A549 (cell line): ENCODE data around the gene ETV1. TPM values are rescaled to one million over a fixed set of nuclear protein-coding genes. Genes with fewer than 3 reads are reported as not detected.

ENCODE experiments used
- ATAC-seq, 2 experiments: fragments of 200-7000 bp in 1 of 2; fragments of >200 bp in 1 of 2; cut with Nextera tagmentation in 1 of 2; cut with Tn5 transposase in 1 of 2; 3 replicates each; pipeline versions ENCODE4 v1.8.0 to v1.9.1; 2018 to 2020; ENCODE audit warnings: mild to moderate bottlenecking in 1 of 2, moderate library complexity in 1 of 2
- CTCF ChIA-PET: fragments of 300-600 bp; sonication (Branson Sonifier 250); formaldehyde crosslinking; extraction: SDS; loops from one replicate; lab custom pipeline; 2021; ENCODE audit warnings: antibody characterized with exemption, inconsistent platforms; lab: Yijun Ruan, JAX
- POLR2A ChIA-PET: fragments of 350-600 bp; formaldehyde crosslinking; extraction: SDS; loops from one replicate; lab custom pipeline; 2021; ENCODE audit warnings: antibody characterized with exemption, inconsistent platforms; lab: Yijun Ruan, JAX
- DNase-seq, 2 experiments: peaks; one replicate each; pipeline versions ENCODE4 v3.0.0 to v3.0.0-alpha.2; 2011 to 2016; ENCODE audit warnings: low read depth in 1 of 2, low spot score in 1 of 2
- FAIRE-seq: peaks from 2 replicates; lab custom pipeline; 2011; peaks lifted over from hg19 to GRCh38; lab: Jason Lieb, UNC
- H3K27ac ChIP-seq, 2 experiments: fragments of >200 bp; sonication (Bioruptor Twin); formaldehyde crosslinking; 3 replicates each; pipeline ENCODE4 v1.5.1; 2016 to 2017
- H3K4me1 ChIP-seq: fragments of >200 bp; sonication (Bioruptor Twin); formaldehyde crosslinking; 3 replicates; pipeline ENCODE4 v1.6.1; 2016
- H3K4me2 ChIP-seq: fragments of >200 bp; sonication (Bioruptor Twin); formaldehyde crosslinking; 3 replicates; pipeline ENCODE4 v1.6.1; 2016
- H3K4me3 ChIP-seq: fragments of >200 bp; sonication (Bioruptor Twin); formaldehyde crosslinking; 3 replicates; pipeline ENCODE4 v1.5.1; 2016
- H3K9me3 ChIP-seq: fragments of >200 bp; sonication (Bioruptor Twin); formaldehyde crosslinking; 3 replicates; pipeline ENCODE4 v1.6.1; 2016
- ATOH8 ChIP-seq: fragments of 250-450 bp; sonication (Bioruptor Pico); IDR thresholded peaks from 2 replicates; pipeline ENCODE4 v1.5.0; 2020; ENCODE audit warnings: low read depth, mild to moderate bottlenecking, moderate library complexity
- CBX2 ChIP-seq: fragments of 200-600 bp; sonication (generic); IDR thresholded peaks from 2 replicates; pipeline ENCODE4 v1.6.1; 2016; ENCODE audit warnings: low read depth, mild to moderate bottlenecking, borderline replicate concordance
- CEBPB ChIP-seq, 2 experiments: fragments of >200 bp in 1 of 2; sonication (Bioruptor Twin) in 1 of 2; formaldehyde crosslinking in 1 of 2; IDR thresholded peaks; 2 replicates each; pipeline ENCODE4 v1.6.1; 2012 to 2016
- CHD2 ChIP-seq: fragments of 150-350 bp; IDR thresholded peaks from 2 replicates; pipeline ENCODE4 v1.6.1; 2014; ENCODE audit warnings: low read length; ENCODE audit not compliant: partially characterized antibody
- CHD4 ChIP-seq: fragments of 200-600 bp; sonication (generic); IDR thresholded peaks from 2 replicates; pipeline ENCODE4 v1.6.1; 2016; ENCODE audit warnings: antibody characterized with exemption, mild to moderate bottlenecking, borderline replicate concordance
- EHF ChIP-seq: fragments of 250-450 bp; sonication (Bioruptor Pico); IDR thresholded peaks from 2 replicates; pipeline ENCODE4 v1.5.0; 2020; ENCODE audit warnings: mild to moderate bottlenecking
- ELK1 ChIP-seq: fragments of 150-350 bp; IDR thresholded peaks from 2 replicates; pipeline ENCODE4 v1.6.1; 2014; ENCODE audit warnings: low read depth, mild to moderate bottlenecking, low read length
- FOSL2 ChIP-seq, 2 experiments: fragments of 450-650 bp in 1 of 2; fragments of >200 bp in 1 of 2; sonication (Bioruptor Twin) in 1 of 2; formaldehyde crosslinking; IDR thresholded peaks; 2 replicates each; pipeline versions ENCODE4 v1.5.0 to v1.6.1; 2016 to 2020; ENCODE audit warnings: mild to moderate bottlenecking in 1 of 2, moderate library complexity in 1 of 2
- GATA3 ChIP-seq: IDR thresholded peaks from 2 replicates; pipeline ENCODE4 v1.6.1; 2012; ENCODE audit warnings: borderline replicate concordance
- HEYL ChIP-seq: fragments of 250-450 bp; sonication (Bioruptor Pico); IDR thresholded peaks from 2 replicates; pipeline ENCODE4 v1.8.0; 2021; ENCODE audit warnings: mild to moderate bottlenecking, moderate library complexity
- HOXA7 ChIP-seq: fragments of 250-450 bp; sonication (Bioruptor Pico); IDR thresholded peaks from 2 replicates; pipeline ENCODE4 v1.5.0; 2020; ENCODE audit warnings: mild to moderate bottlenecking, moderate library complexity
- HOXB13 ChIP-seq: fragments of 250-450 bp; sonication (Bioruptor Pico); IDR thresholded peaks from 2 replicates; pipeline ENCODE4 v1.5.0; 2020; ENCODE audit warnings: low read depth, mild to moderate bottlenecking, moderate library complexity
- HOXB5 ChIP-seq: fragments of 250-450 bp; sonication (Bioruptor Pico); IDR thresholded peaks from 2 replicates; pipeline ENCODE4 v1.5.0; 2020; ENCODE audit warnings: mild to moderate bottlenecking, moderate library complexity
- JUN ChIP-seq, 2 experiments: fragments of >200 bp; sonication (Bioruptor Twin); formaldehyde crosslinking; IDR thresholded peaks; 2 replicates in 1 of 2; 3 replicates in 1 of 2; pipeline ENCODE4 v1.6.1; 2016 to 2017
- KDM5A ChIP-seq: fragments of 200-600 bp; sonication (generic); IDR thresholded peaks from 2 replicates; pipeline ENCODE4 v1.6.1; 2016; ENCODE audit warnings: antibody characterized with exemption, mild to moderate bottlenecking
- MAX ChIP-seq: IDR thresholded peaks from 2 replicates; pipeline ENCODE4 v1.6.1; 2012
- NPAS2 ChIP-seq: fragments of 250-450 bp; sonication (Bioruptor Pico); IDR thresholded peaks from 2 replicates; pipeline ENCODE4 v1.8.0; 2022; ENCODE audit warnings: mild to moderate bottlenecking, moderate library complexity, borderline replicate concordance
- PHF8 ChIP-seq: fragments of 200-600 bp; sonication (generic); IDR thresholded peaks from 2 replicates; pipeline ENCODE4 v1.6.1; 2016; ENCODE audit warnings: low read depth, mild to moderate bottlenecking, antibody characterized with exemption, moderate library complexity, borderline replicate concordance
- POLR2A ChIP-seq: IDR thresholded peaks from 2 replicates; pipeline ENCODE4 v1.6.1; 2012; ENCODE audit warnings: mild to moderate bottlenecking, low read length
- RARB ChIP-seq: fragments of 250-450 bp; sonication (Bioruptor Pico); IDR thresholded peaks from 2 replicates; pipeline ENCODE4 v1.8.0; 2021; ENCODE audit warnings: mild to moderate bottlenecking, moderate library complexity
- RFX5 ChIP-seq: fragments of 450-650 bp; IDR thresholded peaks from 2 replicates; pipeline ENCODE4 v1.7.1; 2014; ENCODE audit warnings: antibody characterized with exemption, mild to moderate bottlenecking, moderate library complexity
- RNF2 ChIP-seq: fragments of 200-600 bp; sonication (generic); IDR thresholded peaks from 2 replicates; pipeline ENCODE4 v1.6.1; 2016; ENCODE audit warnings: low read depth, mild to moderate bottlenecking, antibody characterized with exemption, moderate library complexity, borderline replicate concordance
- SMC3 ChIP-seq: fragments of >200 bp; sonication (Bioruptor Twin); formaldehyde crosslinking; IDR thresholded peaks from 3 replicates; pipeline ENCODE4 v1.6.1; 2018; ENCODE audit warnings: inconsistent platforms
- SREBF2 ChIP-seq: fragments of 450-650 bp; IDR thresholded peaks from 2 replicates; pipeline ENCODE4 v1.6.1; 2014; ENCODE audit warnings: mild to moderate bottlenecking, moderate library complexity
- TFCP2L1 ChIP-seq: fragments of 250-450 bp; sonication (Bioruptor Pico); IDR thresholded peaks from 2 replicates; pipeline ENCODE4 v1.5.0; 2021; ENCODE audit warnings: mild to moderate bottlenecking
- USF2 ChIP-seq: fragments of 450-650 bp; IDR thresholded peaks from 2 replicates; pipeline ENCODE4 v1.6.1; 2014; ENCODE audit warnings: antibody characterized with exemption
- WGBS: methylation state at CpG from one replicate; pipeline ENCODE4 v1.1.6; 2017; ENCODE audit errors: missing lambda C conversion rate; 5-methylcytosine and 5-hydroxymethylcytosine counted together
- polyA plus RNA-seq, 4 experiments: library from polyadenylated mRNA; depleted of rRNA in 3 of 4; stranded (reverse); fragments of >200 nt; fragmentation: RNase III in 1 of 4; extraction: RNeasy Plus Mini Kit Qiagen cat#74134 plus additional on column Dnase treatment in 1 of 4; gene quantifications; 2 replicates in 3 of 4; 3 replicates in 1 of 4; pipeline ENCODE4 v1.2.3, GENCODE V29; 2011 to 2017
- TF ChIP-seq, protein P1 (sequence below): fragments of >200 bp; sonication (Bioruptor Twin); formaldehyde crosslinking; IDR thresholded peaks from 3 replicates; pipeline ENCODE4 v1.6.1; 2016
- TF ChIP-seq, protein P2 (sequence below): IDR thresholded peaks from 2 replicates; pipeline ENCODE4 v1.6.1; 2012; ENCODE audit warnings: low read depth, borderline replicate concordance
- TF ChIP-seq, protein P3 (sequence below): fragments of >200 bp; sonication (Bioruptor Twin); formaldehyde crosslinking; IDR thresholded peaks from 2 replicates; pipeline ENCODE4 v1.6.1; 2016
- TF ChIP-seq, protein P4 (sequence below): IDR thresholded peaks from 2 replicates; pipeline ENCODE4 v1.6.1; 2012

Gene ETV1
- polyA plus RNA-seq, 2 of the 4 experiments (the other 2 are of a cell fraction), result 1.3 to 6.2 TPM

- DNase-seq (no peak), ATAC-seq (no peak), FAIRE-seq (no peak)
- TF ChIP-seq CBX2 (no peak), HOXB13 (CRISPR knock-in tag) (no peak), NPAS2 (CRISPR knock-in tag) (no peak), POLR2A (no peak), FOSL2 (IDR thresholded peaks at IDR 0.05) (no peak), FOSL2 (CRISPR knock-in tag; IDR thresholded peaks at IDR 0.05) (no peak), MAX (no peak), TFCP2L1 (CRISPR knock-in tag) (no peak), SMC3 (no peak), JUN (IDR thresholded peaks at IDR 0.05) (no peak), CHD4 (no peak), HOXB5 (CRISPR knock-in tag) (no peak), CHD2 (no peak), KDM5A (no peak)
- TF ChIP-seq, protein P1, sequence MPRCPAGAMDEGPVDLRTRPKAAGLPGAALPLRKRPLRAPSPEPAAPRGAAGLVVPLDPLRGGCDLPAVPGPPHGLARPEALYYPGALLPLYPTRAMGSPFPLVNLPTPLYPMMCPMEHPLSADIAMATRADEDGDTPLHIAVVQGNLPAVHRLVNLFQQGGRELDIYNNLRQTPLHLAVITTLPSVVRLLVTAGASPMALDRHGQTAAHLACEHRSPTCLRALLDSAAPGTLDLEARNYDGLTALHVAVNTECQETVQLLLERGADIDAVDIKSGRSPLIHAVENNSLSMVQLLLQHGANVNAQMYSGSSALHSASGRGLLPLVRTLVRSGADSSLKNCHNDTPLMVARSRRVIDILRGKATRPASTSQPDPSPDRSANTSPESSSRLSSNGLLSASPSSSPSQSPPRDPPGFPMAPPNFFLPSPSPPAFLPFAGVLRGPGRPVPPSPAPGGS, result no peak
- TF ChIP-seq, protein P2, sequence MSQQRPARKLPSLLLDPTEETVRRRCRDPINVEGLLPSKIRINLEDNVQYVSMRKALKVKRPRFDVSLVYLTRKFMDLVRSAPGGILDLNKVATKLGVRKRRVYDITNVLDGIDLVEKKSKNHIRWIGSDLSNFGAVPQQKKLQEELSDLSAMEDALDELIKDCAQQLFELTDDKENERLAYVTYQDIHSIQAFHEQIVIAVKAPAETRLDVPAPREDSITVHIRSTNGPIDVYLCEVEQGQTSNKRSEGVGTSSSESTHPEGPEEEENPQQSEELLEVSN, result no peak
- ChIA-PET CTCF (no interaction called here), POLR2A (no interaction called here)
- Histone ChIP-seq H3K4me2 (no peak overlapping the region), H3K27ac (no peak overlapping the region), H3K4me1 (peaks cover 14% of the 10 kb centered on the region), H3K9me3 (no peaks in the 10 kb centered on the region), H3K4me3 (no peak overlapping the region)
- WGBS, result 88% methylated on average over 2 of the region's 2 CpGs
Observed at GRCh38 chr7:13984831-13985685, 4.4 kb downstream of the ETV1 start.

GRCh38 chr7:13984061-13984460 lies 5.4 kb downstream of the ETV1 start:
- Histone ChIP-seq H3K4me2 (no peak overlapping the region), H3K27ac (no peak overlapping the region), H3K4me3 (no peak overlapping the region), H3K9me3 (no peaks in the 10 kb centered on the region), H3K4me1 (peaks cover 18% of the 10 kb centered on the region)
- ATAC-seq (no peak), DNase-seq (no peak), FAIRE-seq (no peak)
- TF ChIP-seq ATOH8, result no peak
- no peak for TF ChIP-seq HEYL
- no peak for TF ChIP-seq PHF8
- no peak for TF ChIP-seq CEBPB (IDR thresholded peaks at IDR 0.05)
- TF ChIP-seq HOXA7 (CRISPR knock-in tag), result no peak
- TF ChIP-seq, protein P3, sequence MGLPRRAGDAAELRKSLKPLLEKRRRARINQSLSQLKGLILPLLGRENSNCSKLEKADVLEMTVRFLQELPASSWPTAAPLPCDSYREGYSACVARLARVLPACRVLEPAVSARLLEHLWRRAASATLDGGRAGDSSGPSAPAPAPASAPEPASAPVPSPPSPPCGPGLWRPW, result no peak
- no peak for TF ChIP-seq RARB (CRISPR knock-in tag)
- no peak for TF ChIP-seq EHF
- TF ChIP-seq, protein P1, result no peak
- TF ChIP-seq SREBF2, result no peak
- no peak for TF ChIP-seq HOXB5 (CRISPR knock-in tag)
- no peak for TF ChIP-seq NPAS2 (CRISPR knock-in tag)
- no peak for TF ChIP-seq GATA3
- no peak for TF ChIP-seq RNF2
- no peak for TF ChIP-seq HOXB13 (CRISPR knock-in tag)
- TF ChIP-seq, protein P4, sequence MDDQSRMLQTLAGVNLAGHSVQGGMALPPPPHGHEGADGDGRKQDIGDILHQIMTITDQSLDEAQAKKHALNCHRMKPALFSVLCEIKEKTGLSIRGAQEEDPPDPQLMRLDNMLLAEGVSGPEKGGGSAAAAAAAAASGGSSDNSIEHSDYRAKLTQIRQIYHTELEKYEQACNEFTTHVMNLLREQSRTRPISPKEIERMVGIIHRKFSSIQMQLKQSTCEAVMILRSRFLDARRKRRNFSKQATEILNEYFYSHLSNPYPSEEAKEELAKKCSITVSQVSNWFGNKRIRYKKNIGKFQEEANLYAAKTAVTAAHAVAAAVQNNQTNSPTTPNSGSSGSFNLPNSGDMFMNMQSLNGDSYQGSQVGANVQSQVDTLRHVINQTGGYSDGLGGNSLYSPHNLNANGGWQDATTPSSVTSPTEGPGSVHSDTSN, result no peak
- TF ChIP-seq USF2, result no peak
- no peak for TF ChIP-seq RFX5
- no peak for TF ChIP-seq ELK1
- whole genome bisulfite sequencing, result 29% methylated on average over 3 of the region's 3 CpGs
- CTCF ChIA-PET, result no interaction called here
- POLR2A ChIA-PET, result no interaction called here
